HEK293 (cell line): Measurements from ENCODE around the gene TUBB4A.

Experiments used
- CTCF ChIA-PET: fragments of 350-600 bp; formaldehyde crosslinking; extraction: SDS; loops from one replicate; lab custom pipeline; 2021; ENCODE audit warnings: antibody characterized with exemption; lab: Yijun Ruan, JAX
- POLR2A ChIA-PET: fragments of 300-600 bp; formaldehyde crosslinking; extraction: SDS; loops from one replicate; lab custom pipeline; 2020; ENCODE audit warnings: antibody characterized with exemption, inconsistent platforms; lab: Yijun Ruan, JAX
- H3K27ac ChIP-seq: fragments of 200-500 bp; sonication (Bioruptor generic); 2 replicates; pipeline ENCODE4 v1.5.1; 2014; ENCODE audit warnings: low read depth, low read length, control low read depth, inconsistent platforms; ENCODE audit errors: extremely low read depth
- H3K36me3 ChIP-seq, 2 experiments: fragments of 200-500 bp in 1 of 2; sonication (Bioruptor generic) in 1 of 2; 1 replicate in 1 of 2; 2 replicates in 1 of 2; pipeline ENCODE4 v1.5.1; 2014 to 2017; ENCODE audit warnings: inconsistent platforms in 2 of 2, low read length in 2 of 2; ENCODE audit not compliant: control insufficient read depth in 2 of 2, insufficient read depth in 1 of 2
- H3K4me1 ChIP-seq: fragments of 200-500 bp; sonication (Bioruptor generic); 2 replicates; pipeline ENCODE4 v1.5.1; 2014; ENCODE audit warnings: mild to moderate bottlenecking, low read length, inconsistent platforms; ENCODE audit not compliant: control insufficient read depth, insufficient read depth
- H3K4me3 ChIP-seq: 2 replicates; pipeline ENCODE4 v1.5.1; 2011; ENCODE audit warnings: low read depth, mild to moderate bottlenecking, control low read depth, low read length, moderate library complexity
- H3K9me3 ChIP-seq: fragments of 200-500 bp; sonication (Bioruptor generic); 2 replicates; pipeline ENCODE4 v1.5.1; 2014; ENCODE audit warnings: low read depth, low read length, inconsistent platforms; ENCODE audit not compliant: control insufficient read depth, insufficient read depth
- CTCF ChIP-seq: fragments of 450-650 bp; formaldehyde crosslinking; IDR thresholded peaks from 2 replicates; pipeline ENCODE4 v1.5.1; 2016; ENCODE audit warnings: missing biosample characterization, missing genetic modification characterization
- HOXD13 ChIP-seq: sonication (generic); formaldehyde crosslinking; IDR thresholded peaks from 2 replicates; pipeline ENCODE4 v1.8.0; 2022; ENCODE audit warnings: missing genetic modification reagents, borderline replicate concordance
- KLF10 ChIP-seq: fragments of 450-650 bp; IDR thresholded peaks from 2 replicates; pipeline ENCODE4 v1.5.1; 2018; ENCODE audit warnings: missing biosample characterization, mild to moderate bottlenecking, missing genetic modification characterization
- KLF7 ChIP-seq: fragments of 450-650 bp; formaldehyde crosslinking; IDR thresholded peaks from 2 replicates; pipeline ENCODE4 v1.5.1; 2016; ENCODE audit warnings: missing biosample characterization, missing genetic modification characterization, borderline replicate concordance
- OVOL3 ChIP-seq: fragments of 450-650 bp; formaldehyde crosslinking; IDR thresholded peaks from 2 replicates; pipeline ENCODE4 v1.5.1; 2016; ENCODE audit warnings: missing biosample characterization, missing genetic modification characterization
- ZBTB6 ChIP-seq: fragments of 450-650 bp; formaldehyde crosslinking; IDR thresholded peaks from 2 replicates; pipeline ENCODE4 v1.5.1; 2017; ENCODE audit warnings: missing biosample characterization, missing genetic modification characterization
- ZEB2 ChIP-seq: fragments of 450-650 bp; formaldehyde crosslinking; IDR thresholded peaks from 2 replicates; pipeline ENCODE4 v1.5.1; 2016; ENCODE audit warnings: missing biosample characterization, missing genetic modification characterization
- ZIC2 ChIP-seq: fragments of 450-650 bp; formaldehyde crosslinking; IDR thresholded peaks from 2 replicates; pipeline ENCODE4 v1.5.1; 2016; ENCODE audit warnings: missing biosample characterization, missing genetic modification characterization
- ZNF10 ChIP-seq: fragments of 450-650 bp; formaldehyde crosslinking; IDR thresholded peaks from 2 replicates; pipeline ENCODE4 v1.5.1; 2017; ENCODE audit warnings: missing biosample characterization, missing genetic modification characterization
- ZNF214 ChIP-seq: fragments of 450-650 bp; formaldehyde crosslinking; IDR thresholded peaks from 2 replicates; pipeline ENCODE4 v1.5.1; 2017; ENCODE audit warnings: missing biosample characterization, mild to moderate bottlenecking, missing genetic modification characterization, borderline replicate concordance
- ZNF223 ChIP-seq: fragments of 450-650 bp; formaldehyde crosslinking; IDR thresholded peaks from 2 replicates; pipeline ENCODE4 v1.5.1; 2016; ENCODE audit warnings: missing biosample characterization, missing genetic modification characterization
- ZNF239 ChIP-seq: fragments of 450-650 bp; formaldehyde crosslinking; IDR thresholded peaks from 2 replicates; pipeline ENCODE4 v1.5.1; 2016; ENCODE audit warnings: missing biosample characterization, missing genetic modification characterization
- ZNF335 ChIP-seq: fragments of 450-650 bp; formaldehyde crosslinking; conservative IDR thresholded peaks from 2 replicates; pipeline ENCODE4 v1.5.1; 2016; ENCODE audit warnings: missing biosample characterization, missing genetic modification characterization
- ZNF501 ChIP-seq: fragments of 450-650 bp; formaldehyde crosslinking; IDR thresholded peaks from 2 replicates; pipeline ENCODE4 v1.5.1; 2016; ENCODE audit warnings: missing biosample characterization, missing genetic modification characterization
- ZNF514 ChIP-seq: fragments of 450-650 bp; formaldehyde crosslinking; IDR thresholded peaks from 2 replicates; pipeline ENCODE4 v1.5.1; 2016; ENCODE audit warnings: missing biosample characterization, missing genetic modification characterization
- ZNF549 ChIP-seq: fragments of 450-650 bp; IDR thresholded peaks from 2 replicates; pipeline ENCODE4 v1.5.1; 2018; ENCODE audit warnings: missing biosample characterization, missing genetic modification characterization, mild to moderate bottlenecking, inconsistent platforms, moderate library complexity
- ZNF571 ChIP-seq: fragments of 450-650 bp; formaldehyde crosslinking; IDR thresholded peaks from 2 replicates; pipeline ENCODE4 v1.5.0; 2017; ENCODE audit warnings: missing biosample characterization, missing genetic modification characterization
- ZNF596 ChIP-seq: fragments of 450-650 bp; IDR thresholded peaks from 2 replicates; pipeline ENCODE4 v1.5.0; 2018; ENCODE audit warnings: missing biosample characterization, mild to moderate bottlenecking, missing genetic modification characterization, moderate library complexity
- ZNF654 ChIP-seq: fragments of 450-650 bp; formaldehyde crosslinking; IDR thresholded peaks from 2 replicates; pipeline ENCODE4 v1.5.1; 2016; ENCODE audit warnings: low read depth, missing biosample characterization, missing genetic modification characterization
- ZNF658 ChIP-seq: fragments of 450-650 bp; formaldehyde crosslinking; IDR thresholded peaks from 2 replicates; pipeline ENCODE4; 2016; ENCODE audit warnings: missing biosample characterization, missing genetic modification characterization
- ZNF791 ChIP-seq: fragments of 450-650 bp; formaldehyde crosslinking; IDR thresholded peaks from 2 replicates; pipeline ENCODE4 v1.5.1; 2016; ENCODE audit warnings: missing biosample characterization, missing genetic modification characterization
- ZNF843 ChIP-seq: fragments of 450-650 bp; formaldehyde crosslinking; IDR thresholded peaks from 2 replicates; pipeline ENCODE4 v1.5.1; 2016; ENCODE audit warnings: missing biosample characterization, missing genetic modification characterization

TUBB4A gene

DNA sequence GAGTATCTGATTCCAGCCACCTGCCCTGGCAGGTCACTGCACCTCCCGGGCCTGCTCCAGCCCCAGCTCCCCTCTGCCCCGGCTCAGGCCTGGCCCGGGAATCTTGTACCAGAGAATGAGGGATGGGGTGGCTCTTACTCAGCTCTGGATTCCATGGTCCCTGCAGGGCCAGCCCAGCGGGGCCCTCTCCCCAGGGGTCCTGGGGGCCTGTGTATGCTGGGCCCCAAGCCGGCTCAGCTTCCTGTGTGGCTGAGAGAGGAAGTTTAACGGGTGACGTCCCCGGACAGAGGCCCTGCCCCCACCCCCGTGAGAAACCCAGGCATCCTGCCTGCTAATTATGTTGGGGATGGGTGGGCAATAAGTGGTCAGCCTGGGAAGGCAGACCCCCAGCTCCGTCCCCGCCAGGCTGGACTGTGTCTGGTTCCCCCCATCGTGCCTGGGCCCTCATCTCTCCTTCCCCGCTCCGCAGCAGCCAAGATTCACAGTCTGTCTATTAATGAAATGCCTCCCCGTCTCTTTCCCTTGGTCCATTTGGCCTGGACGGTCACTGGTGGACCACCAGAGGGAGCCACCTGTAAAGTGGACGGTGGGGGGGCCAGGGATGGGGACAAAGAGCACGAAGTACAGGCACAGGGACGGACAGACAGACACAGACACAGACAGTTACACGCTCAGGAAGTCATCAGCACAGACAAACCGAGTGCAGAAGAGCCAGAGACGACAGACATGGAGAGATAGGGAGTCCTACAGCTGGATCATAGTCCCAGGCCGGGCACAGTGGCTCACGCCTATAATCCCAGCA, 20.4 kb downstream of the TUBB4A start, which contains the start of gene DENND1C:
Gene DENND1C, minus strand, starts transcription at position 247 of the 802 bp plus-strand sequence. Its CDS starts 92 bp downstream, at position 155.
- Histone ChIP-seq H3K4me3 (no peak within 1 kb of the TSS), H3K27ac (no peak within 1 kb of the TSS), H3K9me3 (no peaks in the 10 kb centered on the region), H3K4me1 (no peaks in the 10 kb centered on the region), H3K36me3 (no peaks in the 10 kb centered on the region)
- ChIA-PET CTCF (interaction anchor here (0.6 to 2.0 kb wide), 11 partner anchors 9 to 299 kb away, joined by 3 to 8 read pairs (median 3); partner anchors contain the start of genes ALKBH7, CLPP and CRB3), POLR2A (interaction anchor here (0.6 kb wide), 1 partner anchor 170 kb away, joined by 3 read pairs; no protein-coding TSS in a partner anchor)
- TF ChIP-seq ZBTB6 (tag by site-specific recombination) (no peak), ZNF654 (tag by site-specific recombination) (0 out of 2 replicates have a peak, but pooled peaks have one; percentile 10), CTCF (tag by site-specific recombination) (peak; percentile 79), ZIC2 (tag by site-specific recombination) (peak; percentile 64), ZNF335 (tag by site-specific recombination) (peak; percentile 34)

DNA sequence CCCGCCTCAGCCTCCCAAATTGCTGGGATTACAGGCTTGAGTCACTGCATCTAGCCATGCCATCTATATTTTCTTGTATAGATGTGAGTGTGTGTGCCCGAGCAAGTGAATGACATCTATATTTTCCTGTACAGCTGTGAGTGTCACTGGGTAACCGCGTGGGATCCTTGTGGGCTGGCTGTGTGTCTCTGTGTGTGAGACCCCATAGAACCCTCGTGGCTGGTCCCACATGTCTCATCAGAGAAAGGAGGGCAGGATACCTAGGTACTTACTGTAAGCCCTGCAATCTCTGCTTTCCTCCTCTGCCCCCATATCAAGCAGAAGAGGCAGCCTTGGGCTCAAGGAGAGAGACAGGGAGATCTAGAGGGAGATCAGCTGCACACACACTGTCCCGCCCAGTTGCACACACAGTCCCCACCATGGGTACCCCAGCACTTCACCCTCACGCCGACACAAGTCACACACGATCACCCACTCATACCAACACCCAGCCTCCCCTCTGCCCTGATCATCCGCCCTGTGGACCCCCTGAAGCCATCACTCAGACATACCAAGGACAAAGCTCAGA, 21.2 kb downstream of the TUBB4A start:
- Histone ChIP-seq H3K9me3 (no peaks in the 10 kb centered on the region), H3K36me3 (no peaks in the 10 kb centered on the region), H3K27ac (no peak overlapping the region), H3K4me1 (no peaks in the 10 kb centered on the region), H3K4me3 (no peak overlapping the region)
- ChIA-PET CTCF (interaction anchor here (0.8 to 2.0 kb wide), 4 partner anchors 10 to 298 kb away, joined by 3 to 7 read pairs (median 3); partner anchors contain the start of gene CRB3), POLR2A (no interaction called here)
- TF ChIP-seq ZNF501 (tag by site-specific recombination), result no peak
- no peak for TF ChIP-seq ZNF214 (tag by site-specific recombination)
- no peak for TF ChIP-seq ZNF658 (tag by site-specific recombination)
- no peak for TF ChIP-seq ZNF223 (tag by site-specific recombination)
- TF ChIP-seq ZNF654 (tag by site-specific recombination), result no peak
- TF ChIP-seq ZEB2 (tag by site-specific recombination), result no peak
- no peak for TF ChIP-seq ZNF791 (tag by site-specific recombination)
- no peak for TF ChIP-seq ZNF514 (tag by site-specific recombination)
- no peak for TF ChIP-seq ZNF596 (tag by site-specific recombination)
- TF ChIP-seq KLF10, result no peak
- TF ChIP-seq ZNF843, result no peak
- TF ChIP-seq ZNF549, result no peak
- no peak for TF ChIP-seq HOXD13
- no peak for TF ChIP-seq ZNF10
- TF ChIP-seq OVOL3, result no peak
- TF ChIP-seq ZNF239 (tag by site-specific recombination), result no peak
- no peak for TF ChIP-seq KLF7 (tag by site-specific recombination)
- TF ChIP-seq ZNF571, result no peak
